Right lobe of liver (tissue), 6 donors: ENCODE data around the gene COL23A1. TPM values are rescaled to one million over a fixed set of nuclear protein-coding genes. Genes with fewer than 3 reads are reported as not detected.

Experiments
- ATAC-seq, 4 donors: fragments of 200-7000 bp; cut with Tn5 transposase; one replicate each; pipeline ENCODE4 v1.9.1; 2020; ENCODE audit warnings: mild to moderate bottlenecking in 4 of 4, moderate library complexity in 4 of 4
- DNase-seq, 3 donors: peaks; one replicate each; pipeline ENCODE4 v3.0.0-alpha.2; 2020
- H3K27ac ChIP-seq, 3 donors: fragments of 200-600 bp; one replicate each; pipeline ENCODE4 v1.8.0; 2022
- H3K27me3 ChIP-seq, 2 donors: fragments of 200-600 bp; one replicate each; pipeline ENCODE4 v1.8.0; 2022
- H3K36me3 ChIP-seq, 4 donors: fragments of 200-600 bp; sonication (generic) in 1 of 4; one replicate each; pipeline versions ENCODE4 v1.5.1 to v1.8.0; 2017 to 2022; ENCODE audit warnings: control low read depth in 1 of 4
- H3K4me1 ChIP-seq, 4 donors: fragments of 200-600 bp; sonication (generic) in 1 of 4; one replicate each; pipeline versions ENCODE4 v1.5.1 to v1.8.0; 2017 to 2022; ENCODE audit warnings: control low read depth in 1 of 4
- H3K4me3 ChIP-seq, 3 donors: fragments of 200-600 bp; one replicate each; pipeline ENCODE4 v1.8.0; 2022
- H3K9me3 ChIP-seq, 4 donors: fragments of 200-600 bp; sonication (generic) in 1 of 4; one replicate each; pipeline versions ENCODE4 v1.5.1 to v1.8.0; 2017 to 2022; ENCODE audit warnings: control low read depth in 1 of 4
- POLR2A ChIP-seq: fragments of 450-650 bp; IDR thresholded peaks from one replicate; pipeline ENCODE4 v1.6.1; 2017; ENCODE audit warnings: antibody characterized with exemption, mild to moderate bottlenecking
- WGBS: methylation state at CpG from one replicate; pipeline ENCODE4 v1.1.6; 2018; ENCODE audit warnings: low coverage, low lambda C conversion rate; ENCODE audit not compliant: insufficient coverage; ENCODE audit errors: missing lambda C conversion rate; 5-methylcytosine and 5-hydroxymethylcytosine counted together
- intact Hi-C, 2 donors: fragments of 100-400 bp; cut with DNase I; formaldehyde crosslinking; loops; one replicate each; pipeline versions ENCODE4 v1.11.2 to v1.14.1; 2022
- total RNA-seq, 6 experiments: library from RNA; depleted of rRNA in 2 of 6; stranded (reverse); fragments of >200 nt in 2 of 6; fragmentation: NEBNext Ultra II Directional in 3 of 6; extraction: Animal tissue kit (Norgen Biotek cat#: 25700) in 3 of 6; gene quantifications; one replicate each; pipeline versions ENCODE4 v1.1.0 to v1.2.4, GENCODE V29; 2016 to 2023
- TF ChIP-seq, protein P1 (sequence below), 4 donors: fragments of 200-600 bp in 3 of 4; fragments of 450-650 bp in 1 of 4; IDR thresholded peaks; one replicate each; pipeline versions ENCODE4 v1.5.1 to v1.8.0; 2016 to 2022; ENCODE audit warnings: antibody characterized with exemption in 4 of 4, mild to moderate bottlenecking in 2 of 4
- donor health status: DM: no; HTN: yes; CAD: no.
- donor health status: DM: no; HTN: no; CAD: no.
- donor health status: DM: no; HTN: no; CAD: no.
- donor health status: DM: no; HTN: yes; CAD: no.
- donor health status: DM: no; HTN: yes; CAD: no.

The COL23A1 gene
- total RNA-seq, 6 experiments from 2014 or later = 0.25 to 1.2 (median 0.50) TPM

DNA sequence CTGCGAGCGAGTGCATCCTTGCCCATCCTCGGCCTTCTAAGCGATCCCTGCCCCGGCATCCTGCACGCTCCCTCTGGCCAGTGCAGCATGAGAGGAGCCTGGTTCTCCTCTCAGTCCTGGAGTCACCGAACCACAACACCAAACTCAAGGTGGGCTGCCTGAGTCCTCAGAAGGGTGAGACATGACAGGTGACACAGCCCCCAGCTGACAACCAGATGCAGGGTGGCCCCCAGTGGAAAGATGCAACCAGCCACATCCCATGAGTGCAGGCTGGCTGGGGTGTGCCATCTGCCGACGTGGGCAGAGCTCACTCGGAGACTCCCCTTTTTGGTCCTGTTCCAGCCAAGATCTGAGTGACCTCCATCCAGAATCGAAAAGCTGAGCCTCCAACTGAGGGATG lies 58.4 kb downstream of the COL23A1 start:
- ATAC-seq = no peak
- intact Hi-C loops = no loop called here
- peak in 1 of 3 donors; percentile 32 for DNase-seq
- TF ChIP-seq POLR2A = no peak
- TF ChIP-seq, protein P1, sequence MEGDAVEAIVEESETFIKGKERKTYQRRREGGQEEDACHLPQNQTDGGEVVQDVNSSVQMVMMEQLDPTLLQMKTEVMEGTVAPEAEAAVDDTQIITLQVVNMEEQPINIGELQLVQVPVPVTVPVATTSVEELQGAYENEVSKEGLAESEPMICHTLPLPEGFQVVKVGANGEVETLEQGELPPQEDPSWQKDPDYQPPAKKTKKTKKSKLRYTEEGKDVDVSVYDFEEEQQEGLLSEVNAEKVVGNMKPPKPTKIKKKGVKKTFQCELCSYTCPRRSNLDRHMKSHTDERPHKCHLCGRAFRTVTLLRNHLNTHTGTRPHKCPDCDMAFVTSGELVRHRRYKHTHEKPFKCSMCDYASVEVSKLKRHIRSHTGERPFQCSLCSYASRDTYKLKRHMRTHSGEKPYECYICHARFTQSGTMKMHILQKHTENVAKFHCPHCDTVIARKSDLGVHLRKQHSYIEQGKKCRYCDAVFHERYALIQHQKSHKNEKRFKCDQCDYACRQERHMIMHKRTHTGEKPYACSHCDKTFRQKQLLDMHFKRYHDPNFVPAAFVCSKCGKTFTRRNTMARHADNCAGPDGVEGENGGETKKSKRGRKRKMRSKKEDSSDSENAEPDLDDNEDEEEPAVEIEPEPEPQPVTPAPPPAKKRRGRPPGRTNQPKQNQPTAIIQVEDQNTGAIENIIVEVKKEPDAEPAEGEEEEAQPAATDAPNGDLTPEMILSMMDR (IDR thresholded peaks at IDR 0.05) = no peak
- H3K4me1 ChIP-seq = no peaks in the 10 kb centered on the region
- H3K27me3 ChIP-seq = no peaks in the 10 kb centered on the region
- no peak overlapping the region for H3K27ac ChIP-seq
- H3K4me3 ChIP-seq = no peak overlapping the region
- WGBS = 83% methylated on average over 8 of the region's 11 CpGs
- no peaks in the 10 kb centered on the region for H3K36me3 ChIP-seq
- no peaks in the 10 kb centered on the region for H3K9me3 ChIP-seq

GRCh38 chr5:178530526-178530925 lies 59.7 kb downstream of the COL23A1 start:
- WGBS = 71% methylated on average over 1 of the region's 7 CpGs
- Histone ChIP-seq H3K4me3 (no peak overlapping the region), H3K4me1 (no peaks in the 10 kb centered on the region), H3K27me3 (no peaks in the 10 kb centered on the region), H3K27ac (no peak overlapping the region), H3K9me3 (no peaks in the 10 kb centered on the region), H3K36me3 (no peaks in the 10 kb centered on the region)
- ATAC-seq (no peak), DNase-seq (peak in 1 of 3 donors; percentile 27)
- intact Hi-C loops = no loop called here
- TF ChIP-seq, protein P1 (IDR thresholded peaks at IDR 0.05) = no peak
- no peak for TF ChIP-seq POLR2A

DNA sequence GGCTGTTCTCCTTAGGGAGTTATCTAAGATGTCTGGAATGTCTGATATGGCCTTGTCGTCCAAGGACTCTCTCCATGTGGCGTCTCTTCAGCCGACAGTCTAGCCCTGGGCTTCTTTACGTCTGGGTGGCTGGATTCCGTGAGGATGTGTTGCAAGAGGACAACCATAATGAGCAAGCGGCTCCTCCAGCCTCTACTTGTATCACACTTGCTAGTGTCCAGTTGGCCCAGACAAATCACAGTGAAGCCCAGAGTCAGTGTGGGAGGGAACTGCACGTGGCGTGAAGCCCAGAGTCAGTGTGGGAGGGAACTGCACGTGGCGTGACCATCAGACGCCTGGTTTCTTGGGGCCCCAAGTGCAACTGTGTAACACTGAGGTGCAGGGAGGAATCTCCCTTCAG lies 61.1 kb downstream of the COL23A1 start:
- no peak for ATAC-seq
- TF ChIP-seq, protein P1 (IDR thresholded peaks at IDR 0.05) = no peak
- TF ChIP-seq POLR2A = no peak
- Histone ChIP-seq H3K4me1 (no peaks in the 10 kb centered on the region), H3K4me3 (no peak overlapping the region), H3K36me3 (no peaks in the 10 kb centered on the region), H3K27me3 (no peaks in the 10 kb centered on the region), H3K27ac (no peak overlapping the region), H3K9me3 (no peaks in the 10 kb centered on the region)
- intact Hi-C loops = no loop called here
- peak in 1 of 3 donors; percentile 19 for DNase-seq
- WGBS = 77% methylated on average over 5 of the region's 11 CpGs

DNA sequence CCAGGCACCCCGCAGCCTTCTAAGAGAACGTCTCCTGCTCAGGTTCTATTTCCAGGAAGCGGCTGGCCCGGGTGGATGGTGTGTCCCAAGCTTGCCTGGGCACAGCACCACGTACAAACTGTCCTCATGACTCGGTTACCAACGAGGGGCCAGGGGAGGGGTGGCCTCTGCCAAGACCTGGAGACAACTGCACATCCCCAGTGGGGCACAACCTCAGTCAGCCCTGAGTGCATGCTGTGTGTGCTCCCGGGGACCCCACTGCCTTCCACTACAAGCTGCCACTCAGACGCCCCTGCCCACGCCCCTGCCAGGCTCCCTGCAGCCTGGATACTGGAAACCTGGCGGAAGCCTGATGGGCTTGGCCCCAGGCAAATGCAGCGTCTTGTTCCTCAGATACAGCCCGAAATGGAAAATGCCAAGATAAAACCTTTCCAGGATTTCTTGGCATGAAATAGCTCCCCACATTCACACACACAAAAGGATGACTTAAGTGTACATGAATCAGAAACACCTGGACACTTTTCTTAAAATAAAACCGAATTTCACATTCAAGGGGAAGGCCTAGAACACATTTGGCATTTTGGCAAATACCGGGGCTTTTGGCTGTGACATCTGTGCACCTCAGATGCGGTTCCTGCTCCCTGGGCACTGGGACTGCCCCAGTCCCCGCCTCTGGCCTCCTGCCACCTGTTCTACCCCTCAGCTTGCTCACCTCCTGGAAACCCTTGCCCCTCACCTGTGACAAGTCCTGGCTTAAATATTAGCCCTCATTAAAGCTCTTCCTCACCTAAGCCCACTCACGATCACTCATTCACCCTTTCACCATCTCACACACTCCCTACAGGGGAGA lies 62.5 kb downstream of the COL23A1 start:
- no peak overlapping the region for H3K27ac ChIP-seq
- H3K4me1 ChIP-seq = no peaks in the 10 kb centered on the region
- no peaks in the 10 kb centered on the region for H3K36me3 ChIP-seq
- no peaks in the 10 kb centered on the region for H3K27me3 ChIP-seq
- H3K4me3 ChIP-seq = no peak overlapping the region
- TF ChIP-seq, protein P1 (IDR thresholded peaks at IDR 0.05) = no peak
- TF ChIP-seq POLR2A = no peak
- intact Hi-C loops = no loop called here
- no peaks in the 10 kb centered on the region for H3K9me3 ChIP-seq
- no peak for DNase-seq
- ATAC-seq = no peak
- WGBS = 43% methylated on average over 3 of the region's 18 CpGs
